Measurements from ENCODE around the gene ZBTB16. TPM values are rescaled to one million over a fixed set of nuclear protein-coding genes. Genes with fewer than 3 reads are reported as not detected.

The ZBTB16 gene
- total and polyA plus RNA-seq, 12 donors = 7.9 to 119 (median 53.2) TPM

DNA sequence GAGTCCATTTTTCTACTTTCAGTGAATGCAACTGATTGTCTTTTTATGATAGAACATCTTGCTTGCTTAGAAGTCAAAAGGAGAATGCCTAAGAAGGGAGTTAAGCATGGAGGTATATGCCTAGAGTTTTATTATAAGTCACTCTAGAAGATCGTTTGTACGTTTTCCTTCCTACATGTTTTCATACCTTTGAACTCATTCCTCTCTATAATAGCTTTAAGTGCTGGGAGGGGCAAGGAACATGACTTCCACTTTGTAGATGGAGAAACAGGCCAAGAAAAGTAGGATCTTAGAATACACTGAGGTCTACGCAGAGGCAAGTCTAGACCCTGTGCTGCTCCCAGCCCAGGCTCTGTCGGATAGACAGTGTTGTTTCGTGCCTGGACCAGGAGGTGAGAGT is 114.3 kb downstream of the ZBTB16 start:
- WGBS, 4 donors = 85 to 94% (median 90%) methylated on average over 5 of the region's 5 CpGs

DNA sequence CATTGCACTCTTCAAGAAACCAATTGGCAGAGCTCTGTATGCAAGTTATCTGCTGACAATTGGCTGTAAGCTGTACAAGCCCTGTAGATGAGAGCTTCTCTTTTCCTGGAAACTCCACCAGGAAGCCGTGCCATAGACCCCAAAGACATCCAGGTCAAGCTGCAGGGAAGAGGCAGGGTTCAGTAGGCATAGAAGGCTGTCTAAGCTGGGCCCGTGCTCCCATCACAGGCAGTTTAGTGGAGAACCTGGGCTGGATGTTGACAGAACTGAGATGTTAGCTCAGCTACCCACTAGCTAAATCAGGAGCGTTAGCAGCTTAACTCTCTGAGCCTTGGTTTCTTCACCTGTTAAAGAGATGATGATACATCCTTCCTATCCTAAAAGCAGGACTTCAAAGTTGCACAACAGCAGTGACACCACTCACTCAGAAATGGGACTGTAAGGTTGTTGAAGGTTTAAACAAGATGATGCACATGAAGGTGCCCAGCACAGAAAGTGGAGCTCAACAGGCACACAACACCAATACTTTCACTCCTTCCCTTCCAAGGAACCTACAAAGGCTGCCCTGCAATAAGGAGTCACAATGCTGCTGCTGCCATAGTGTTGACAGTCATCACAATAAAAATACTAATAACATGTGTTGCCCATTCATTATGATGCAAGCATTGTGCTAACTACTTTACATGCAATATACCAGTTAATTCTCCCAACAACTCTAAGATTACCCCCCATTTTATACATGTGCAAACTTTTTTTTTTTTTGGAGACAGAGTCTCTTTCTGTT is 115.4 kb downstream of the ZBTB16 start:
- no peaks in the 10 kb centered on the region for H3K9me3 ChIP-seq (replicated peaks in 1 of 3)
- no peaks in the 10 kb centered on the region for H3K27me3 ChIP-seq
- H3K36me3 ChIP-seq (replicated peaks in 1 of 2) = no peaks in the 10 kb centered on the region
- intact Hi-C loops (cut with DNase I) = no loop called here
- peaks cover 96 to 97% of the 10 kb centered on the region in 2 donors for H3K4me1 ChIP-seq (replicated peaks in 1 of 2)
- TF ChIP-seq, protein P1, sequence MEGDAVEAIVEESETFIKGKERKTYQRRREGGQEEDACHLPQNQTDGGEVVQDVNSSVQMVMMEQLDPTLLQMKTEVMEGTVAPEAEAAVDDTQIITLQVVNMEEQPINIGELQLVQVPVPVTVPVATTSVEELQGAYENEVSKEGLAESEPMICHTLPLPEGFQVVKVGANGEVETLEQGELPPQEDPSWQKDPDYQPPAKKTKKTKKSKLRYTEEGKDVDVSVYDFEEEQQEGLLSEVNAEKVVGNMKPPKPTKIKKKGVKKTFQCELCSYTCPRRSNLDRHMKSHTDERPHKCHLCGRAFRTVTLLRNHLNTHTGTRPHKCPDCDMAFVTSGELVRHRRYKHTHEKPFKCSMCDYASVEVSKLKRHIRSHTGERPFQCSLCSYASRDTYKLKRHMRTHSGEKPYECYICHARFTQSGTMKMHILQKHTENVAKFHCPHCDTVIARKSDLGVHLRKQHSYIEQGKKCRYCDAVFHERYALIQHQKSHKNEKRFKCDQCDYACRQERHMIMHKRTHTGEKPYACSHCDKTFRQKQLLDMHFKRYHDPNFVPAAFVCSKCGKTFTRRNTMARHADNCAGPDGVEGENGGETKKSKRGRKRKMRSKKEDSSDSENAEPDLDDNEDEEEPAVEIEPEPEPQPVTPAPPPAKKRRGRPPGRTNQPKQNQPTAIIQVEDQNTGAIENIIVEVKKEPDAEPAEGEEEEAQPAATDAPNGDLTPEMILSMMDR (IDR thresholded peaks at IDR 0.05) = no peak
- no peak for TF ChIP-seq POLR2A (IDR thresholded peaks at IDR 0.05)
- DNase-seq = no peak
- H3K4me3 ChIP-seq = no peak overlapping the region
- 41 to 100% (median 88%) methylated on average over 2 to 3 of the region's 3 CpGs for WGBS, 4 donors
- H3K27ac ChIP-seq = peak overlapping the region in 4 of 5 donors; percentile 8 to 98 (median 94)

More for the DNA sequence above, 114.3 kb downstream of the ZBTB16 start:
- Histone ChIP-seq H3K27me3 (no peaks in the 10 kb centered on the region), H3K4me3 (no peak overlapping the region), H3K27ac (peak overlapping the region in 4 of 5 donors; percentile 93 to 99 (median 96)), H3K4me1 (replicated peaks in 1 of 2) (peaks cover 97 to 99% of the 10 kb centered on the region in 2 donors), H3K36me3 (replicated peaks in 1 of 2) (no peaks in the 10 kb centered on the region), H3K9me3 (replicated peaks in 1 of 3) (no peaks in the 10 kb centered on the region)
- intact Hi-C loops (cut with DNase I) = no loop called here
- no peak for TF ChIP-seq POLR2A (IDR thresholded peaks at IDR 0.05)
- TF ChIP-seq, protein P1 (IDR thresholded peaks at IDR 0.05) = no peak
- DNase-seq = no peak

DNA sequence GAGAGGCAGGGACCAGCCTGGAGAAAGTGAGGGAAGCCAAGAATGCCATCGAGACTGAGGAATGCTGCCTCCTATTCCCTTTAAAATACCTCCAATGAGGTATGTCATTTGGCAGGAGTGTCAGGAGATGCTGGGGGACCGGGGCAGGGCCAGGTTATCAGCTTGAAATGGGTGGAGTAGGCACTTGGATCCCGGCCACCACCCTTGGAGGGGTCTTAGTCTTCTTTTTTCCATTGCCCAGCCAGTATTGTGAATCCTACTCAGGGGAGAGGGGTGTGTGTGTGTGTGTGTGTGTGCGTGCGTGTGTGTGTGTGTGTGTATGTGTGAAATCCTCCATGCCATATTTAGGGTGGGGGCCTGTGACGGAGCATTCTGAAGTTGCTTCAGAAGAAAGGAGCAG is 116.2 kb downstream of the ZBTB16 start:
- TF ChIP-seq, protein P1 (IDR thresholded peaks at IDR 0.05) = no peak
- H3K27me3 ChIP-seq = no peaks in the 10 kb centered on the region
- 72 to 90% (median 86%) methylated on average over 6 of the region's 6 CpGs for WGBS, 4 donors
- H3K4me1 ChIP-seq (replicated peaks in 1 of 2) = peaks cover 96 to 97% of the 10 kb centered on the region in 2 donors
- H3K27ac ChIP-seq = peak overlapping the region in 4 of 5 donors; percentile 7 to 98 (median 94)
- no peak for DNase-seq
- no peaks in the 10 kb centered on the region for H3K9me3 ChIP-seq (replicated peaks in 1 of 3)
- no peaks in the 10 kb centered on the region for H3K36me3 ChIP-seq (replicated peaks in 1 of 2)
- intact Hi-C loops (cut with DNase I) = no loop called here
- no peak overlapping the region for H3K4me3 ChIP-seq

DNA sequence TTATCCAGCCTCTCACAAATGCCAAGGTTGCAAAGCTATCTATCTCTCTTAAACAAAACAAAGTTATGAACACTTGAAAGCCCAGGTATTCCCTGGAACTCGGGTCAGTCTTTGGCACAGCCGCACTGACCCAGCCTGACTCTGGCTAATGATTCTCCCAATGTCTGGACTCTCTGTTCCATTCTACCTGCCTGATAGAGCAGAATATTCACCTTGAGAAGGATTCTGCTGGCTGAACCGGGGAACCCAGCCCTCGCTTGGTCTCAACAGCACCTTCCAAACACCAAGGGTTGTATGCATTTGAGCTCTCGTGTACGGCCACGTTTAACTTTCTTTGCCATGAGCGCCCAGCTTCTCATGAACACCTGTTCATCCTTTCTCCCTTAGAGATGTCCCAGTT is 116.8 kb downstream of the ZBTB16 start:
- Histone ChIP-seq H3K4me1 (replicated peaks in 1 of 2) (peaks cover 96 to 97% of the 10 kb centered on the region in 2 donors), H3K27ac (peak overlapping the region in 4 of 5 donors; percentile 13 to 98 (median 94)), H3K36me3 (replicated peaks in 1 of 2) (no peaks in the 10 kb centered on the region), H3K9me3 (replicated peaks in 1 of 3) (no peaks in the 10 kb centered on the region), H3K27me3 (no peaks in the 10 kb centered on the region), H3K4me3 (no peak overlapping the region)
- TF ChIP-seq POLR2A (IDR thresholded peaks at IDR 0.05) = no peak
- TF ChIP-seq, protein P1 (IDR thresholded peaks at IDR 0.05) = no peak
- no peak for DNase-seq
- intact Hi-C loops (cut with DNase I) = no loop called here
- WGBS, 4 donors = 84 to 87% (median 86%) methylated on average over 8 of the region's 8 CpGs

Data from adrenal gland (tissue), 12 donors.